Glutamatergic neuron (in vitro differentiated cells): Measurements from ENCODE around the gene FGG. TPM values are rescaled to one million over a fixed set of nuclear protein-coding genes. Genes with fewer than 3 reads are reported as not detected.

Source experiments
- DNase-seq: peaks from one replicate; pipeline ENCODE4 v3.0.0; 2022
- H3K27ac Mint-ChIP-seq: one replicate; pipeline ENCODE4 v1.8.0; 2020; ENCODE audit warnings: mild to moderate bottlenecking, mixed read lengths, inconsistent platforms; ENCODE audit not compliant: unreplicated experiment
- H3K27me3 Mint-ChIP-seq: one replicate; pipeline ENCODE4 v1.8.0; 2020; ENCODE audit warnings: mild to moderate bottlenecking, moderate library complexity, mixed read lengths, inconsistent platforms; ENCODE audit not compliant: unreplicated experiment
- H3K36me3 Mint-ChIP-seq: one replicate; pipeline ENCODE4 v1.8.0; 2020; ENCODE audit warnings: mild to moderate bottlenecking, mixed read lengths, inconsistent platforms; ENCODE audit not compliant: unreplicated experiment
- H3K4me1 Mint-ChIP-seq: one replicate; pipeline ENCODE4 v1.8.0; 2020; ENCODE audit warnings: mild to moderate bottlenecking, low read depth, mixed read lengths, inconsistent platforms; ENCODE audit not compliant: unreplicated experiment
- H3K4me3 Mint-ChIP-seq: one replicate; pipeline ENCODE4 v1.8.0; 2020; ENCODE audit warnings: mild to moderate bottlenecking, mixed read lengths, inconsistent platforms; ENCODE audit not compliant: unreplicated experiment
- H3K9me3 Mint-ChIP-seq: one replicate; pipeline ENCODE4 v1.8.0; 2020; ENCODE audit warnings: mild to moderate bottlenecking, moderate library complexity, mixed read lengths, inconsistent platforms; ENCODE audit not compliant: unreplicated experiment
- CTCF ChIP-seq: fragments of 200-600 bp; sonication (generic); IDR thresholded peaks from one replicate; pipeline ENCODE4 v1.5.0; 2021; ENCODE audit not compliant: partially characterized antibody, unreplicated experiment
- total RNA-seq: library from RNA; stranded (reverse); fragmentation: NEBNext Ultra II Directional; extraction: Animal tissue kit (Norgen Biotek cat#: 25700); gene quantifications from one replicate; pipeline ENCODE4 v1.2.1, GENCODE V29; 2021; ENCODE audit not compliant: unreplicated experiment

The FGG gene
- total RNA-seq, 1 donor from 2014 or later: not detected

- H3K27ac Mint-ChIP-seq: no peak overlapping the region
- H3K36me3 Mint-ChIP-seq: no peaks in the 10 kb centered on the region
- no peak overlapping the region for H3K4me3 Mint-ChIP-seq
- H3K9me3 Mint-ChIP-seq: no peaks in the 10 kb centered on the region
- DNase-seq: no peak
- no peaks in the 10 kb centered on the region for H3K4me1 Mint-ChIP-seq
- no peak for TF ChIP-seq CTCF
- no peaks in the 10 kb centered on the region for H3K27me3 Mint-ChIP-seq
Observed at GRCh38 chr4:154573190-154573870, 39.1 kb downstream of the FGG start.

- TF ChIP-seq CTCF: no peak
- no peak overlapping the region for H3K27ac Mint-ChIP-seq
- no peak overlapping the region for H3K4me3 Mint-ChIP-seq
- no peaks in the 10 kb centered on the region for H3K36me3 Mint-ChIP-seq
- DNase-seq: no peak
- H3K27me3 Mint-ChIP-seq: no peaks in the 10 kb centered on the region
- H3K4me1 Mint-ChIP-seq: peaks cover 3% of the 10 kb centered on the region
- H3K9me3 Mint-ChIP-seq: no peaks in the 10 kb centered on the region
Observed at GRCh38 chr4:154569584-154569983, 42.9 kb downstream of the FGG start.

GRCh38 chr4:154569028-154569427, 43.4 kb downstream of the FGG start:
- Mint-ChIP-seq H3K27me3 (no peaks in the 10 kb centered on the region), H3K4me1 (peaks cover 3% of the 10 kb centered on the region), H3K27ac (no peak overlapping the region), H3K9me3 (no peaks in the 10 kb centered on the region), H3K36me3 (no peaks in the 10 kb centered on the region), H3K4me3 (no peak overlapping the region)
- no peak for TF ChIP-seq CTCF
- DNase-seq: no peak

GRCh38 chr4:154566639-154567204, 45.7 kb downstream of the FGG start:
- no peak for DNase-seq
- no peak overlapping the region for H3K27ac Mint-ChIP-seq
- no peaks in the 10 kb centered on the region for H3K27me3 Mint-ChIP-seq
- no peak overlapping the region for H3K4me3 Mint-ChIP-seq
- H3K36me3 Mint-ChIP-seq: no peaks in the 10 kb centered on the region
- H3K9me3 Mint-ChIP-seq: no peaks in the 10 kb centered on the region
- H3K4me1 Mint-ChIP-seq: peaks cover 3% of the 10 kb centered on the region
- no peak for TF ChIP-seq CTCF

GRCh38 chr4:154565704-154566103, 46.8 kb downstream of the FGG start:
- Mint-ChIP-seq H3K27ac (no peak overlapping the region), H3K4me3 (no peak overlapping the region)
- no peak for TF ChIP-seq CTCF

More at GRCh38 chr4:154565704-154566103, 46.8 kb downstream of the FGG start:
- H3K9me3 Mint-ChIP-seq: no peaks in the 10 kb centered on the region
- no peaks in the 10 kb centered on the region for H3K27me3 Mint-ChIP-seq
- DNase-seq: no peak
- peaks cover 3% of the 10 kb centered on the region for H3K4me1 Mint-ChIP-seq
- no peaks in the 10 kb centered on the region for H3K36me3 Mint-ChIP-seq
